Measurements from ENCODE around the gene HMCN1. TPM values are rescaled to one million over a fixed set of nuclear protein-coding genes. Genes with fewer than 3 reads are reported as not detected.

Gene HMCN1
- total RNA-seq, 6 experiments from 2014 or later = 4.7 to 7.5 (median 5.7) TPM

GRCh38 chr1:185960422-185961321 lies 226.5 kb downstream of the HMCN1 start:
- Histone ChIP-seq H3K9me3 (no peaks in the 10 kb centered on the region), H3K27ac (no peak overlapping the region), H3K4me1 (no peaks in the 10 kb centered on the region), H3K27me3 (no peaks in the 10 kb centered on the region), H3K4me3 (no peak overlapping the region), H3K36me3 (no peaks in the 10 kb centered on the region)
- TF ChIP-seq CTCF (IDR thresholded peaks at IDR 0.05) (no peak), POLR2A (IDR thresholded peaks at IDR 0.05) (no peak)
- peak in 3 of 4 donors; percentile 23 to 58 (median 43) for ATAC-seq
- no peak for DNase-seq
- intact Hi-C loops (cut with DNase I) = no loop called here
- WGBS (ENCODE audit: insufficient coverage, low coverage, low lambda C conversion rate, missing lambda C conversion rate) = 68% methylated on average over 5 of the region's 5 CpGs

- no peak for ATAC-seq
- TF ChIP-seq POLR2A (IDR thresholded peaks at IDR 0.05) (no peak), CTCF (IDR thresholded peaks at IDR 0.05) (no peak)
- H3K4me1 ChIP-seq = no peaks in the 10 kb centered on the region
- intact Hi-C loops (cut with DNase I) = no loop called here
- H3K27me3 ChIP-seq = no peaks in the 10 kb centered on the region
- H3K4me3 ChIP-seq = no peak overlapping the region
- DNase-seq = no peak
- no peak overlapping the region for H3K27ac ChIP-seq
- WGBS (ENCODE audit: insufficient coverage, low coverage, low lambda C conversion rate, missing lambda C conversion rate) = 33% methylated on average over 2 of the region's 2 CpGs
- no peaks in the 10 kb centered on the region for H3K36me3 ChIP-seq
- no peaks in the 10 kb centered on the region for H3K9me3 ChIP-seq
These were observed 227.5 kb downstream of the HMCN1 start for GRCh38 chr1:185961664-185962063.

GRCh38 chr1:185964946-185965345 lies 230.8 kb downstream of the HMCN1 start:
- ATAC-seq = no peak

GRCh38 chr1:185965870-185966269 lies 231.7 kb downstream of the HMCN1 start:
- H3K27ac ChIP-seq = no peak overlapping the region
- 68% methylated on average over 3 of the region's 3 CpGs for WGBS (ENCODE audit: insufficient coverage, low coverage, low lambda C conversion rate, missing lambda C conversion rate)
- no peaks in the 10 kb centered on the region for H3K27me3 ChIP-seq
- intact Hi-C loops (cut with DNase I) = no loop called here
- TF ChIP-seq POLR2A (IDR thresholded peaks at IDR 0.05) (no peak), CTCF (IDR thresholded peaks at IDR 0.05) (no peak)
- DNase-seq (no peak), ATAC-seq (no peak)
- H3K36me3 ChIP-seq = no peaks in the 10 kb centered on the region
- no peak overlapping the region for H3K4me3 ChIP-seq
- H3K4me1 ChIP-seq = no peaks in the 10 kb centered on the region
- no peaks in the 10 kb centered on the region for H3K9me3 ChIP-seq

More at GRCh38 chr1:185964946-185965345, 230.8 kb downstream of the HMCN1 start:
- no peak for DNase-seq
- Histone ChIP-seq H3K4me3 (no peak overlapping the region), H3K27ac (no peak overlapping the region), H3K4me1 (no peaks in the 10 kb centered on the region), H3K36me3 (no peaks in the 10 kb centered on the region), H3K9me3 (no peaks in the 10 kb centered on the region), H3K27me3 (no peaks in the 10 kb centered on the region)
- WGBS (ENCODE audit: insufficient coverage, low coverage, low lambda C conversion rate, missing lambda C conversion rate) = 27% methylated on average over 3 of the region's 3 CpGs
- intact Hi-C loops (cut with DNase I) = no loop called here
- TF ChIP-seq CTCF (IDR thresholded peaks at IDR 0.05) (no peak), POLR2A (IDR thresholded peaks at IDR 0.05) (no peak)

Data from right lobe of liver (tissue), 6 donors.